Tibial nerve (tissue), 4 donors: ENCODE data around the gene NLRP10.

ENCODE experiments used
- EP300 ChIP-seq, 2 donors: sonication (generic); formaldehyde crosslinking; IDR thresholded peaks; one replicate each; pipeline ENCODE4 v1.6.1; 2017; ENCODE audit warnings: antibody characterized with exemption in 2 of 2, mild to moderate bottlenecking in 1 of 2
- POLR2A ChIP-seq, 2 donors: fragments of 450-650 bp; IDR thresholded peaks; one replicate each; pipeline ENCODE4 v1.6.1; 2017; ENCODE audit warnings: antibody characterized with exemption in 2 of 2, mild to moderate bottlenecking in 2 of 2, moderate library complexity in 2 of 2
- TF ChIP-seq, protein P1 (sequence below), 5 experiments: fragments of 200-600 bp in 3 of 5; fragments of 450-650 bp in 2 of 5; sonication (generic) in 3 of 5; IDR thresholded peaks; one replicate each; pipeline ENCODE4 v1.5.1; 2016 to 2019; ENCODE audit warnings: antibody characterized with exemption in 5 of 5, mild to moderate bottlenecking in 3 of 5, moderate library complexity in 2 of 5

DNA sequence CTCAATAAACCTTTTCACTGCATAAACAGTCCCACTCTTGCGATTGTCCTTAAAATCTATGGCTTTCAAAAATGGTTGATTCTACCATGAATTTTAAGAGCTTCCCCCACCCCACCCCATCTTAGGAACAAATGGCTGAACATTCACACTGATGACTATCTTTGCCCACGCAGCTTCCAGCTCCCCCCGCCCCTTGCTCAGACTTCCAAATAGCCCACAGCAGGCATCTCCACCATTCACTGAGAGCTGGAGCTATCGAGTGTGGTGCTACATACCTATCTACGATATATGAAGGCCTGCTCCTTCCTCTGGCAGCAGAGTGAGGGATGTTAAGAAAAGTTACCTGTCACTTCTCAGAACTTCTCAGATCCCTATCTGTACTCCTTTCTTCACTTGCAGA, 48.6 kb upstream of the NLRP10 start:
- TF ChIP-seq, protein P1, sequence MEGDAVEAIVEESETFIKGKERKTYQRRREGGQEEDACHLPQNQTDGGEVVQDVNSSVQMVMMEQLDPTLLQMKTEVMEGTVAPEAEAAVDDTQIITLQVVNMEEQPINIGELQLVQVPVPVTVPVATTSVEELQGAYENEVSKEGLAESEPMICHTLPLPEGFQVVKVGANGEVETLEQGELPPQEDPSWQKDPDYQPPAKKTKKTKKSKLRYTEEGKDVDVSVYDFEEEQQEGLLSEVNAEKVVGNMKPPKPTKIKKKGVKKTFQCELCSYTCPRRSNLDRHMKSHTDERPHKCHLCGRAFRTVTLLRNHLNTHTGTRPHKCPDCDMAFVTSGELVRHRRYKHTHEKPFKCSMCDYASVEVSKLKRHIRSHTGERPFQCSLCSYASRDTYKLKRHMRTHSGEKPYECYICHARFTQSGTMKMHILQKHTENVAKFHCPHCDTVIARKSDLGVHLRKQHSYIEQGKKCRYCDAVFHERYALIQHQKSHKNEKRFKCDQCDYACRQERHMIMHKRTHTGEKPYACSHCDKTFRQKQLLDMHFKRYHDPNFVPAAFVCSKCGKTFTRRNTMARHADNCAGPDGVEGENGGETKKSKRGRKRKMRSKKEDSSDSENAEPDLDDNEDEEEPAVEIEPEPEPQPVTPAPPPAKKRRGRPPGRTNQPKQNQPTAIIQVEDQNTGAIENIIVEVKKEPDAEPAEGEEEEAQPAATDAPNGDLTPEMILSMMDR (IDR thresholded peaks at IDR 0.05), result no peak
- TF ChIP-seq EP300 (IDR thresholded peaks at IDR 0.05) (no peak), POLR2A (IDR thresholded peaks at IDR 0.05) (no peak)
